Activated naive CD8-positive, alpha-beta T cell treated with anti-CD3 and anti-CD28 coated beads for 36 hours (primary cell): ENCODE data around the gene HS3ST3A1. TPM values are rescaled to one million over a fixed set of nuclear protein-coding genes. Genes with fewer than 3 reads are reported as not detected.

Experiments
- DNase-seq: peaks from one replicate; pipeline ENCODE4 v3.0.0; 2021
- H3K27ac Mint-ChIP-seq: one replicate; pipeline ENCODE4 v1.8.0; 2022; ENCODE audit warnings: mild to moderate bottlenecking, moderate library complexity, mixed read lengths
- H3K27me3 Mint-ChIP-seq: one replicate; pipeline ENCODE4 v1.8.0; 2022; ENCODE audit warnings: mild to moderate bottlenecking, mixed read lengths
- H3K36me3 Mint-ChIP-seq: one replicate; pipeline ENCODE4 v1.8.0; 2021; ENCODE audit warnings: mild to moderate bottlenecking, mixed read lengths
- H3K4me1 Mint-ChIP-seq: one replicate; pipeline ENCODE4 v1.8.0; 2021; ENCODE audit warnings: mixed read lengths
- H3K4me3 Mint-ChIP-seq: one replicate; pipeline ENCODE4 v1.8.0; 2022; ENCODE audit warnings: mild to moderate bottlenecking, moderate library complexity, mixed read lengths
- H3K9me3 Mint-ChIP-seq: one replicate; pipeline ENCODE4 v1.8.0; 2022; ENCODE audit warnings: mixed read lengths
- total RNA-seq, 2 experiments: library from RNA; stranded (reverse); gene quantifications; one replicate each; pipeline ENCODE4 v1.2.3, GENCODE V29; 2021

The HS3ST3A1 gene
- total RNA-seq, 2 experiments from 2014 or later, result 0.12 to 0.16 TPM

DNA sequence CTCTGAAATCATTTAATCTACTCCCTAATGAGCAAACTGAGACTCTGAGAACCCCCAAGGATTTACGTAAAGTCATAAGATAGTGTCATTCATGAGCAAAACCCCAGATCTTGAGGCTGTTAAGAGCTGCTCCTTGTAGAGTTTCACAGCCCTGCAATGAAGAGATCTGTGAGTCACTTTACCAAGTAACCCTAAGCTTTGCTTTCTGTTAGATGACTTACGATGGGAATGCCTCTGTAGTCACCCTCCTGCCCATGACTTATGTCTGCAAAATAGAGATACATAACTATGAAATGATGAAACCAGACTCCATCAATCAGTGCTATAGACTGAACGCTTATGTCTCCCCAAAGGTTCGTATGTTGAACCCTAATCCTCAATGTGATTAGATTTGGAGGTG, 117.7 kb downstream of the HS3ST3A1 start:
- H3K4me1 Mint-ChIP-seq, result no peaks in the 10 kb centered on the region
- peaks cover 19% of the 10 kb centered on the region for H3K9me3 Mint-ChIP-seq
- H3K36me3 Mint-ChIP-seq, result no peaks in the 10 kb centered on the region
- H3K27ac Mint-ChIP-seq, result no peak overlapping the region
- H3K27me3 Mint-ChIP-seq, result peaks cover 9% of the 10 kb centered on the region
- DNase-seq, result no peak
- H3K4me3 Mint-ChIP-seq, result no peak overlapping the region

GRCh38 chr17:13480877-13481276, 120.9 kb downstream of the HS3ST3A1 start:
- DNase-seq, result no peak
- Mint-ChIP-seq H3K4me3 (no peak overlapping the region), H3K27me3 (peaks cover 4% of the 10 kb centered on the region), H3K9me3 (peaks cover 19% of the 10 kb centered on the region), H3K4me1 (no peaks in the 10 kb centered on the region), H3K36me3 (no peaks in the 10 kb centered on the region), H3K27ac (no peak overlapping the region)

- no peak for DNase-seq
- H3K9me3 Mint-ChIP-seq, result peaks cover 19% of the 10 kb centered on the region
- H3K27ac Mint-ChIP-seq, result no peak overlapping the region
- H3K4me1 Mint-ChIP-seq, result no peaks in the 10 kb centered on the region
- H3K27me3 Mint-ChIP-seq, result peaks cover 6% of the 10 kb centered on the region
- no peak overlapping the region for H3K4me3 Mint-ChIP-seq
- no peaks in the 10 kb centered on the region for H3K36me3 Mint-ChIP-seq
These were observed 123.4 kb downstream of the HS3ST3A1 start for GRCh38 chr17:13478326-13478830.

GRCh38 chr17:13477180-13477611, 124.5 kb downstream of the HS3ST3A1 start:
- no peak overlapping the region for H3K4me3 Mint-ChIP-seq
- H3K36me3 Mint-ChIP-seq, result no peaks in the 10 kb centered on the region
- H3K27me3 Mint-ChIP-seq, result peaks cover 6% of the 10 kb centered on the region
- DNase-seq, result no peak
- peaks cover 17% of the 10 kb centered on the region for H3K9me3 Mint-ChIP-seq
- no peaks in the 10 kb centered on the region for H3K4me1 Mint-ChIP-seq
- no peak overlapping the region for H3K27ac Mint-ChIP-seq

DNA sequence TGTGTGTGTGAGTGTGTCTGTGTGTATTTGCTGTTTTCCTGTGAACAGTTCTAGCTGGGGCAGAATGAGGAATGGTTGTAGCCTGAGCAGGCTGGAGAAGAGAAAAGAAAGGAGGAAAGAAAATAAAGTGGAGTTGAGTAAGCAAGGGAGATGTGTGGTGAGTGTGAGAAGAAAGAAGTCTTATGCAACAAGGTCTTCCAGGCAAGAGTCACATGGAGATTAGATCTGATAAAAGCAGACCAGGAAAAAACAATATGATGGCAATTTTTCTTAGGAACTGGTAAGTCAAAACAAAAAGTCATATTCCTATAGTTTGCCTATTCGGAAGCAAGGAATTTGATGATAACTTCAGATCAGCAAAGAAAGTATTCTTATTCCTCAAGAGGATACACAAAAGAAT, 125.0 kb downstream of the HS3ST3A1 start:
- Mint-ChIP-seq H3K27me3 (peaks cover 6% of the 10 kb centered on the region), H3K36me3 (no peaks in the 10 kb centered on the region), H3K4me1 (no peaks in the 10 kb centered on the region), H3K27ac (no peak overlapping the region), H3K4me3 (no peak overlapping the region), H3K9me3 (peaks cover 16% of the 10 kb centered on the region)
- no peak for DNase-seq

DNA sequence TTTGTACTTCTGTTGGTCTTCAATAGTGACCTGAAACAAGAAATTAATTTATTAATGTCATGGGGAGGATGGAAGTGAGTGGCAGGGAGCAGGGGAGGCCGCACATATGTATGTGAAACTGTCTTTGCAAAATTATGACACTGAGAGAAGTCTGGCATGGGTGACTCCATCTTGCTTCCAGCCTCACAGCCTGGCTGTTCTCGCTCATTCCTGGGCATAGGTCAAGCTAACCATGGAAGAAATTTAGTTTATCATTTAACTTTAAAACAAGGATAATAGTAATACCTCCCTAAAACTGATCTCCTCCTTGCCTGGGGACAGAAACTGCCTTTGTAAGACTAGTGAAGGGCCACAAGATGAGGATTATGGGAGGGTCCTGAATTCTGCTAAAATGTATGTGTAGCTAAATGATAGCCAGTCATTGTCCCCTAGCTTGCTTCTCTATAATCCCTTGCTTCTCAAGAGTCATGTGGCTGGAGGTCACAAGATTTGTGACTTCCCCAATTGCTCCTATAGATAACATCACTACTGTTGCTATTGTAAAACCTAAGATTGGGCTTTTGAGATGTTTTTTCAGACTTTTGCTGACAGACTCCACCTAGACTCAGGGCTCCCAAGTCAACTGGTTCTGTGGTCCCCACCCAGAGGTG, 126.0 kb downstream of the HS3ST3A1 start:
- peaks cover 6% of the 10 kb centered on the region for H3K27me3 Mint-ChIP-seq
- H3K4me1 Mint-ChIP-seq, result no peaks in the 10 kb centered on the region
- no peak for DNase-seq
- no peaks in the 10 kb centered on the region for H3K36me3 Mint-ChIP-seq
- no peak overlapping the region for H3K27ac Mint-ChIP-seq
- H3K9me3 Mint-ChIP-seq, result peaks cover 8% of the 10 kb centered on the region
- H3K4me3 Mint-ChIP-seq, result no peak overlapping the region

GRCh38 chr17:13474073-13474800, 127.5 kb downstream of the HS3ST3A1 start:
- H3K36me3 Mint-ChIP-seq, result no peaks in the 10 kb centered on the region
- DNase-seq, result no peak
- H3K27me3 Mint-ChIP-seq, result peaks cover 6% of the 10 kb centered on the region
- no peaks in the 10 kb centered on the region for H3K9me3 Mint-ChIP-seq
- no peak overlapping the region for H3K4me3 Mint-ChIP-seq
- H3K4me1 Mint-ChIP-seq, result no peaks in the 10 kb centered on the region
- H3K27ac Mint-ChIP-seq, result no peak overlapping the region

- no peak for DNase-seq
- H3K9me3 Mint-ChIP-seq, result no peaks in the 10 kb centered on the region
- H3K36me3 Mint-ChIP-seq, result no peaks in the 10 kb centered on the region
- no peaks in the 10 kb centered on the region for H3K27me3 Mint-ChIP-seq
- no peak overlapping the region for H3K27ac Mint-ChIP-seq
- no peaks in the 10 kb centered on the region for H3K4me1 Mint-ChIP-seq
- no peak overlapping the region for H3K4me3 Mint-ChIP-seq
These were observed 136.1 kb downstream of the HS3ST3A1 start for GRCh38 chr17:13465678-13466077.

DNA sequence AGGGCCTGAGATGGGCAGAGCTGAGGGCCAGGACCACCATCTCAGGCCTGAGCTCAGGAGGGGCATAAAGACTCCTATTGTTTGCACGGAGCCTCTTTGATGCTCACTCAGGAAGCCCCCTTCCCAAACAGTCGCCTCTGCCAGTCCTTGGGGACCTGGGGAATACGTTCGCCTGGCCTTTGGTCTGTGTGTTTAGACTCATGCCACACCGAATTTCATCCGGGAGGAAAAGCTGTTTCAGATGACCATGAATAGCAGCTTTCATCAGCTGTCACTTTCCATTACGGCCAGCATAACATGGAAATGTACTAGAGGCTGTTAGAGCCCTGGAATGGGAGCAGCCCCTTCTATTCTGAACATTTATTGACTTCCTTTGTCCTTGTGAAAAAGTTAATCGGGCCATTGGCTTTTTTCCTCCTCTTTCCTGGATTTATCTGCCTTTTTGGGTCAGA, 139.0 kb downstream of the HS3ST3A1 start:
- Mint-ChIP-seq H3K9me3 (no peaks in the 10 kb centered on the region), H3K4me1 (no peaks in the 10 kb centered on the region), H3K36me3 (no peaks in the 10 kb centered on the region), H3K4me3 (no peak overlapping the region), H3K27me3 (no peaks in the 10 kb centered on the region), H3K27ac (no peak overlapping the region)
- no peak for DNase-seq

DNA sequence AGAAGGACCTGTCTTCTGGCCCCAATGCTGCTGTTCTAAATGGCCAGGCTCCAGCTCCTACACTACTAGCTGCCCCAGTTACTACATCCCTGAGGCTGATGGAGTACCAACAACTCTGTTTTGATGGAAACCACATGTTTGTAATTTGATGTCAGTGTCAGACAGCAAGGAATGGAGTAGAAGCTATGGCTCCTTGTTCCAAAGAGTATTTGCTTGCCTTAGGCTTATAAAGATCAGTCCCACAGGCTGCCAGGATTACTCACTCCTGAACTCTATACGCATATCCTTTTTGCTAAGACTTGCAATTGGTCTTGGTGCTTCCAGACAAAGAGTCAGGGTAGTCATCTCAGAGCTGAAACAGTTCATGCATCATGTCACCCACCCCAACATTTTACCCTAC, 139.6 kb downstream of the HS3ST3A1 start:
- H3K9me3 Mint-ChIP-seq, result no peaks in the 10 kb centered on the region

DNA sequence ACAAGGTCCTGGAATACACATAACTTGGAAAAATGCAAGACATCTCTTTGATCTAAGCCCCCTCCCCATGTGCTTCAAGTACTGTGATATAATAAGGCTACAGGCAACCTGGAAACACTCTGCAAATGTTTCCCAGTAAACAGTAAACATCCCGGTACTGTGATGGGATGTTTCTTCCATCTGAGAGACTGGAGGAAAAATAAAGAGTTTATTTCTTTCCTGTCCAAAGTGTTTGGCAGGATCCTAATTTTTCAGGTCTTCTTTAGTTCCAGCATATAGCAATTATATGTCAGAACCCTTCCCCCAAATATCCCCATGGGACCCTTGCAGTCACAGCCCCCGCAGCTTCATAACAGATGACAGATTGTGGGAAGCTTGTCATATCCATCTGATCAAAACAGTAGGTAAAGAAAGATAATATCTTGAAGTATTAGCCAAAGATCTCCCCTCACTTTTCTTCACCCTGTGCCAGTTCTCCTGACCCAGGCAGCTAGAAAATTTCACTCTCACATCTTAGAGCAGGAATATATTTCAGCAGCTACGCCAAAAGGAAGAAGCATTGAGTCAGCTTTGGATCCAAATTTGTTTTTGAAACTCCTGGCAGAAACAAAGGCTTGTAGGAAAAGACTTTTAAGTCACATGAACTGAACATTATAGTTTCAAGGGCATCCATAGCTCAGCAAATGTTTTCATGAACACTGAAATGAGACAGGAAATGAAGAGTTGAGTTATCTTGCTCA, 141.3 kb downstream of the HS3ST3A1 start:
- H3K4me3 Mint-ChIP-seq, result no peak overlapping the region
- H3K4me1 Mint-ChIP-seq, result no peaks in the 10 kb centered on the region
- H3K27me3 Mint-ChIP-seq, result no peaks in the 10 kb centered on the region
- H3K9me3 Mint-ChIP-seq, result no peaks in the 10 kb centered on the region
- no peak overlapping the region for H3K27ac Mint-ChIP-seq
- DNase-seq, result no peak
- no peaks in the 10 kb centered on the region for H3K36me3 Mint-ChIP-seq

More for the DNA sequence above, 139.6 kb downstream of the HS3ST3A1 start:
- H3K27ac Mint-ChIP-seq, result no peak overlapping the region
- no peaks in the 10 kb centered on the region for H3K36me3 Mint-ChIP-seq
- no peak for DNase-seq
- H3K4me1 Mint-ChIP-seq, result no peaks in the 10 kb centered on the region
- no peaks in the 10 kb centered on the region for H3K27me3 Mint-ChIP-seq
- H3K4me3 Mint-ChIP-seq, result no peak overlapping the region

GRCh38 chr17:13457783-13458182, 143.9 kb downstream of the HS3ST3A1 start:
- Mint-ChIP-seq H3K36me3 (no peaks in the 10 kb centered on the region), H3K4me1 (no peaks in the 10 kb centered on the region), H3K4me3 (no peak overlapping the region), H3K9me3 (no peaks in the 10 kb centered on the region), H3K27me3 (no peaks in the 10 kb centered on the region), H3K27ac (no peak overlapping the region)
- no peak for DNase-seq
